Right ventricle myocardium inferior (tissue), 1 donor: ENCODE measurements around the gene ANGPTL1. TPM values are rescaled to one million over a fixed set of nuclear protein-coding genes. Genes with fewer than 3 reads are reported as not detected.

Experiments
- ATAC-seq: fragments of 200-7000 bp; cut with Tn5 transposase; one replicate; pipeline ENCODE4 v1.9.1; 2020; ENCODE audit warnings: mild to moderate bottlenecking, moderate library complexity
- DNase-seq: peaks from one replicate; pipeline ENCODE4 v3.0.0; 2021; ENCODE audit errors: missing footprints
- intact Hi-C: fragments of 100-400 bp; cut with DNase I; formaldehyde crosslinking; loops from one replicate; pipeline ENCODE4 v1.11.0; 2022
- long read RNA-seq: library from polyadenylated mRNA; unstranded; transcript quantifications from one replicate; pipeline ENCODE4 v2.0.0, GENCODE V29; 2021
- total RNA-seq: library from RNA; stranded (reverse); fragmentation: NEBNext Ultra II Directional; extraction: Animal tissue kit (Norgen Biotek cat#: 25700); gene quantifications from one replicate; pipeline ENCODE4 v1.2.1, GENCODE V29; 2021
- donor health status: DM: no; HTN: yes; CAD: no; lungs with severe emphysema.

The ANGPTL1 gene, protein sequence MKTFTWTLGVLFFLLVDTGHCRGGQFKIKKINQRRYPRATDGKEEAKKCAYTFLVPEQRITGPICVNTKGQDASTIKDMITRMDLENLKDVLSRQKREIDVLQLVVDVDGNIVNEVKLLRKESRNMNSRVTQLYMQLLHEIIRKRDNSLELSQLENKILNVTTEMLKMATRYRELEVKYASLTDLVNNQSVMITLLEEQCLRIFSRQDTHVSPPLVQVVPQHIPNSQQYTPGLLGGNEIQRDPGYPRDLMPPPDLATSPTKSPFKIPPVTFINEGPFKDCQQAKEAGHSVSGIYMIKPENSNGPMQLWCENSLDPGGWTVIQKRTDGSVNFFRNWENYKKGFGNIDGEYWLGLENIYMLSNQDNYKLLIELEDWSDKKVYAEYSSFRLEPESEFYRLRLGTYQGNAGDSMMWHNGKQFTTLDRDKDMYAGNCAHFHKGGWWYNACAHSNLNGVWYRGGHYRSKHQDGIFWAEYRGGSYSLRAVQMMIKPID
- 11.5 TPM for total RNA-seq
- long read RNA-seq, partial matches to known transcripts: 2 of 4 reads
- long read RNA-seq, other reads (novel, unspliced or antisense): 0 of 4 reads

DNA sequence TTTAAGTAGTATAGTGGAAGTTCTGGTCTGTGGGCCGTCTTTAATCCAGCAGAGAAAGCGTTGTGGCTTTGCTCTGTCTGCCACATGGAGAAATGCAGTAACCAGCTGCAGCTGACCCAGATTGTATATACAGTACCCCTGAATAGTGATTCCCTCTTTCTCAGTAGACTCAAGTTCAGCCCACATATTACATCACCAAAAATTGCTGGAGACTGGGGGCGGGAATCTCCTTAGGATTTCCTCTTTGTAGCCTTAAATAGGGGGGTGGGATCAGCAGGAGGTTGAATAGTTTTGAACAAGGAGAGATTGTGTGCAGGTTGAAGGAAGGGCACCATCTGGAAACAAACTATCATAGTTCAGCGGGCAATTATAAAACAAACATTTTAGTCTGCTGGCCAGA is at the start of gene ANGPTL1:
Gene ANGPTL1 (minus strand): TSS at position 134 of the 400 bp plus-strand sequence. CDS start 5,301 bp downstream, outside the sequence.
- no peak for DNase-seq
- ATAC-seq: peak; percentile 70
- intact Hi-C loops: loop anchor here (5.0 kb wide), 1 partner anchor 46 kb away; no protein-coding TSS in a partner anchor

DNA sequence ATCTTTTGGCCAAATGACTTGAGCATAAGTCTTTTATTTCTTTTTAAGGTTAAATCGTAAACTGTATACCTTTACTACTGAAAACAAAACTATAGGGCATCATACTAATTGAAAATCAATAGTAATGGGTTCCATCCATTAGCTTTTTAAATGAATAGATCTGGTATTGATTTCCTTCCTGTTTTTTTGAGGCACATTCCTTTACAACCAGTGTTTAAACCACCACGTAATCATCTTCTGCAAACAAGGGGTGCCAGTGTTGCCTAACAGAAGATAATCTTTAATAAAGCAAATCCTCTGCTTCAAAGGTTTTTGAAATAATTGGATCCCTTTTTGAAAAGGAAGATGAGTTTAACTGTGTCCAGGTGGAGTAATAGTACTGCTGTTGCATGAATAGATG is 48.7 kb upstream of the ANGPTL1 start:
- DNase-seq: no peak
- intact Hi-C loops: loop anchor here (5.0 kb wide), 1 partner anchor 47 kb away; the partner anchor contains the start of gene ANGPTL1
- ATAC-seq: no peak

DNA sequence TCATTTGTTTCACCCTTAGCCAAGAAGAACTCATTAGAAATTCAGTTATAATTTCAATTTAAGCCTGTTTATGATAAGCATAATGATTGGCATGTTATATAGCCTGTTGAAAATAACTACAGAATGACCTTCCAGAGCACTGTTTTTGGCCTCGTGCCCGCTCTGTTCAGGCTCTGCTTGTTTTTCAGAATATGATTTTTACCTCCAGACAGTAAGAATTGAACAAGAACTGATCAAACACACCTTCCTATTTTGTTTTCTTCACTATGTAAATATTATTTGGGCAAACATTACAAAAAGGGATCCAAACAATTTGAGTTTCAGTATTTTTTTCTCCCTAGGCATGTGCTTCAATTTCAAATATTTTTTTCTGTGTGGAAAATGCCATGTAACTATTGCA is 48.1 kb upstream of the ANGPTL1 start:
- DNase-seq (no peak), ATAC-seq (no peak)
- intact Hi-C loops: loop anchor here (5.0 kb wide), 1 partner anchor 47 kb away; the partner anchor contains the start of gene ANGPTL1

GRCh38 chr1:178918308-178918707 is 47.4 kb upstream of the ANGPTL1 start:
- intact Hi-C loops: loop anchor here (5.0 kb wide), 1 partner anchor 46 kb away; the partner anchor contains the start of gene ANGPTL1
- DNase-seq (no peak), ATAC-seq (no peak)

DNA sequence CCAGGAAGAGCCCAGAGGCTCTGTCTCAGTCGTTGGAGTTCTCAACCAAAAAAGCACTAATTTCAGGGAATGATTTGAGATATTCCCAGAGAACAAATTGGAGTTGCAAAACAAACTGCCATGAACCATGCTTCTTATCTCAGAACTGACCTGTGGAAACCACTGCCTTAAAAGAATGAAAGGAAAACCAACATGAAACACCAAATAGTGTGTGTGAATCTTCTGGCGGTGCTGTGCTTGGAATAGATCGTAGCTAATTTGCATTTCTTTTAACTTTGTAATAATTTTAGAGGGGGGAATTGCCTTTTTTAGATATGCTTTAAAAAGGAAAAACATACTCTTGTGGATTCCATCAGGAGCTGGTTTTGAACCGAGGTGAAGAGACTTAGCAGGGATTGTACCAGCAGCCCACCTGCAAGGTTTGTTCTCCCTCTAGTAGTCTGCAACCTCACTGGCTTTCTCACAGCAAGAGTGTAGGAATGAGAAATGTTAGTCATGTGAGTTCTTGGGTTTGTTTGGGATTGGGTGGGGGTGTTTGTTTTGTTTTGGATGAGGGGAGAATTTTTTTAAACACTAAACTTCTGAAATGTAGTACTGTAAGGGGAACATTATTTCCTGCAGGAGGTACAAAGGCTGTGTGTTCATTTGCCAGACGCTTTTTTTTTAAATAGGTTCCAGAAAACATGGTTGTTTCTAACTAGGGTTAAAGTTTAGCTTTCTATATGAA is 45.7 kb upstream of the ANGPTL1 start:
- intact Hi-C loops: loop anchor here (5.0 kb wide), 1 partner anchor 44 kb away; the partner anchor contains the start of gene ANGPTL1
- ATAC-seq (no peak), DNase-seq (no peak)

DNA sequence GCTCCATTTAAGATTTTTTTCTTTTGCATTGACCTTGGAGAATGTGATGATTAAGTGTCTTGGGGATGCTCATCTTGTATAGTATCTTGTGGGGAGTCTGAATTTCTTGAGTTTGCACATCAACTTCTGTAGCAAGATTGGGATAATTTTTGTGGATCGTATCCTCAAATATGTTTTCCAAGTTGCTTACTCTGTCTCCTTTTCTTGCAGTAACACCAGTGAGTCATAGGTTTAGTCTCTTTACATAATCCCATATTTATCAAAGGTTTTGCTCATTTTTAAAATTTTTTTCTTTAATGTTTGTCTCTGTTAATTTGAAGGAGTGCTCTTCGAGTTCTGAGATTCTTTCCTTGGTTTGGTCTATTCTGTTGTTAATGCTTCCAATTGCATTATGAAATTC is 41.7 kb upstream of the ANGPTL1 start:
- no peak for ATAC-seq
- DNase-seq: no peak
- intact Hi-C loops: no loop called here

DNA sequence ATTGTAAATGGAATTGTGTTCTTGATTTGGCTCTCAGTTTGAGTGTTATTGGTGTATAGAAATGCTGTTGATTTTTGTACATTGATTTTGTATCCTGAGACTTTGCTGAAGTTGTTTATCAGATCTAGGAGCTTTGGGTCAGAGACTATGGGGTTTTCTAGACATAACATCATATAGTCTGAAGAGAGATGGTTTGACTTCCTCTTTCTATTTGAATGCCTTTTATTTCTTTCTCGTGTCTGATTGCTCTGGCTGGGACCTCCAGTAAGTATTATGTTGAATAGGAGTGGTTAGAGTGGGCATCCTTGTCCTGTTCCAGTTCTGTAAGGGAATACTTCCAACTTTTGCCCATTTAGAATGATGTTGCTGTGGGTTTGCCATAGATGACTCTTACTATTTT is 39.1 kb upstream of the ANGPTL1 start:
- DNase-seq: no peak
- intact Hi-C loops: no loop called here
- ATAC-seq: no peak

- intact Hi-C loops: no loop called here
- DNase-seq: no peak
- no peak for ATAC-seq
These were observed 37.5 kb upstream of the ANGPTL1 start for GRCh38 chr1:178908358-178908757.

DNA sequence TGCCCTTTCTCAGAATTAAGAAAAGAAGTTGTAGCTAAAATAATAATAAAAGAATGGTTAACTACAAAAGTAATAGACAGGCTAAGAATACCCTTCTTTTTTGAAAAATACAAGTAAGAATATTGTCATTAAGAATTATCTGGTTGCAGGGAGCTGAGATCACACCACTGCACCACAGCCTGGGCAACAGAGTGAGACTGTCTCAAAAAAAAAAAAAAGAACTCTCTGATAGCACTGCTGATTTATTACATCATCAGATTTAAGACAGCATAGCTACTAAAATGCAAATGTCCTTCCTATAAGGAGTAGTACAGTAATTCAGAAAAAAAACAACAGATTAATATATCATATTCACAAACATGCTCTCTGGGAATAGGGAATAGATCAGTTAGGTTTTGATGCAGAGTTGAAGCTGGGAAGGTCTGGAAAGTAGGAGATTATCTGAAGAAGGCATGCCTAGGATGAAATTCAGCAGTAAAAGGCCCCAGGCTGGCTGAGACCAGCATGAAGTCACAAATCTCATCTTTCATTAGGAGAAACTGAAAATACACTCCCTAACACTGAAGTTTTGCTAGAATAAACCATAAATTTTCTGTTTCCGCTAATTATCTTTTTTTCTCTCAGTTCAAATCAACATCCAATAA is 30.7 kb upstream of the ANGPTL1 start:
- intact Hi-C loops: no loop called here
- DNase-seq: no peak
- no peak for ATAC-seq

DNA sequence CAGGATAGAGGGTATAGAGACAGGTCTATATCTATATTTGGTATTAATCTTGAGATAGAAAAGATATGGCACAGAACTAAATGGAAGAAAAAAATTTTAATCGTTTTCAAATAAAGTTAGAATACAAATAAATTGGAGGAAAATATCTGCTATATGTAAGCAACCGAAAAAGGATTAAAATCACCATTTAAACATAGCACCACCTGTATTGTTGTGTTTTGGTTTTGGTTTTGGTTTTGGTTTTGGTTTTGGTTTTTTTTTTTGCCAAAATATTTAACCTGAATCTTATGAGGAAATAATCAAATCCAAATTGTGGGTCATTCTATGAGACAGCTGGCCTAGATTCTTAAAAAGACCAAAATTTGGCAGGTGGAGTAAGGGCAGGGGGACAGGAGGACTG is 28.5 kb upstream of the ANGPTL1 start:
- intact Hi-C loops: no loop called here
- DNase-seq: no peak
- no peak for ATAC-seq

DNA sequence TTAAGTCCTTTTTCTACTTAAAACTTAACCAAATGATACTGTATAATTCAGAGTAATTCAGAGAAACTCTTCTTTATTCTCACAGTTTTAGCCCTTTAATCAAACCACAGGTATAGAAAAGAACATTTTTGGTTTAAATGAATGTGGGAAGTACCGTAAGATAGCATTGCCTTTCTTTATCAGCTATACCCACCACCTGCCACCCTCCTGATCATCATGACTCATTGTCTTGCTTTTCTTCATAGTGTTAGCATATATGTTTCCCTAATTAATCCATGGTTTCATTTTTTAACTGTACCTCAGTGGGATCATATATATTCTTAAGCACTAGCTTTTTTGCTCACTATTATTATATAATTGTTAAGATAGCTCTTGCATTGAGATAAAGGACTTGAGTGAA is 27.5 kb upstream of the ANGPTL1 start:
- intact Hi-C loops: no loop called here
- ATAC-seq: no peak
- no peak for DNase-seq

GRCh38 chr1:178895928-178896327 is 25.1 kb upstream of the ANGPTL1 start:
- intact Hi-C loops: no loop called here
- no peak for DNase-seq
- ATAC-seq: no peak

DNA sequence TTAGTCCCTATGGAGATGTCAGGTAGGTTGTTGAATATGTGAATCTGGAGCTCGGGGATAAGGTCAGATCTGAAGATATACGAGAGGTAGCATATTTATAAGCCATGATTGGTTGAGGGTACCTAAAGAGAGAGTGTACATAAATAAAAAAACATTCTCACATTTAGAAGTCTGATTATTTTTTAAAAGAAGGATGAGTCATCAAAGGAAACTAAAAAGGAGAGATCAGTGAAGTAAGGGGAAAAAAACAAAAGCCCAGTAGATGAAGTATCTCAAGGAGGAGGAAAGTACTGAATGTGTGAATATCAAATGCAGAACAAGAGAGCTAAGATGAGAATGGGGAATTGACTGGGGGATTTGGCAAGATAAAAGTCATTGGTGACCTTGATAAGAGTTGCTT is 15.7 kb upstream of the ANGPTL1 start:
- DNase-seq (no peak), ATAC-seq (no peak)
- intact Hi-C loops: no loop called here

DNA sequence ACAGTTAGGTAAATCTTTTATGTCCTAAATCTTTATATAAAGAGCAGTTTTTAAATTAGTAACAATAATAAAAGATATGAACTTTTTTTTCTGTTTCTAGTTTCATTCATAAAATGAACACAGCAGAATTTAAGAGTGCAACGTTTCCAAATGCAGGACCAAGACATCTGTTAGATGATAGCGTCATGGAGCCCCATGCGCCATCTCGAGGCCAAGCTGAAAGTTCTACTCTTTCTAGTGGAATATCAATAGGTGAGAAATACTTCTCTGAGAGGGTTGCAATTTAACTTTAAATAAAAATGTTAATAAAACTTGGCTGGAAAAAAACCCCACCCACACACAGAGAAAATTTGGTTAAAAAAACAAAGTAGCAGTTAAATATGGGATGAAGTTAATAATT is 15.0 kb upstream of the ANGPTL1 start:
- ATAC-seq (no peak), DNase-seq (no peak)
- intact Hi-C loops: no loop called here

DNA sequence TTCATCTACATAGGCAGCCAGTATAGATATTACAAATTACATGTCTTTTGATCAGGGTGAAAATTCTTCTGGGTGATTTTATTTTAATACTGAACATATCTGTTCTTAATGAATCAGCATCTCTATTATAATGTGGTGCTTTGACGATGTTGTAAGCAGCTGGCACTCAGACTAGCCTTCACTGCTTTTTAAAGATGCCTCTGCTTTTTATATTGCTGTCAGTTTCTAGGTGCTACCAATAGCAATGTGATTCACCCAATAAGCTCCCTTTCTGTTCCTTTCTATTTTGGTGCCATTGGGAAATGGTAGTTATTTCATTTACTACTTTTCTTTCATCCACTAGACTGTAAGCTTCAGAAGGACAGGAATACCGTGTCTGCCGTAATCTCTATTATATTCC is 11.1 kb upstream of the ANGPTL1 start:
- ATAC-seq (no peak), DNase-seq (no peak)
- intact Hi-C loops: no loop called here

DNA sequence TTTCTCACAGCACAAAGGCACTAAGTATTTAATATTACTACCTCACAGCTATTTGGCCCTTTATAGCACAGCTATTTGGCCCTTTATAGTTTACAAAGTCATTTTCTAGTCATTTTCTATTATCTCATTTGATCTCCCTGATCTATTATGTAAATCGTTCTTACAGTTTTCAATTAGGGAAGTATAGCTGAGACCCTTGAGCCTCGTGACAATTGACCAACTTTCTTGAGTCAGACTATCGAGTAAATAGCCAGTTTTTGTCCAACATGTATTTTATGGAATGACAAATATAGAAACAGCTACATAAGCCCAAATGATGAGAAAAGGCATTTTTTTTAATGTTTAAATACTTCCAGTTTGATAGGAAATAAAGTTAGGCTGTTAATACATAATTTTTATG is 7.0 kb upstream of the ANGPTL1 start:
- DNase-seq: no peak
- ATAC-seq: no peak
- intact Hi-C loops: no loop called here

GRCh38 chr1:178875936-178876335 is 5.1 kb upstream of the ANGPTL1 start:
- ATAC-seq: no peak
- intact Hi-C loops: no loop called here

DNA sequence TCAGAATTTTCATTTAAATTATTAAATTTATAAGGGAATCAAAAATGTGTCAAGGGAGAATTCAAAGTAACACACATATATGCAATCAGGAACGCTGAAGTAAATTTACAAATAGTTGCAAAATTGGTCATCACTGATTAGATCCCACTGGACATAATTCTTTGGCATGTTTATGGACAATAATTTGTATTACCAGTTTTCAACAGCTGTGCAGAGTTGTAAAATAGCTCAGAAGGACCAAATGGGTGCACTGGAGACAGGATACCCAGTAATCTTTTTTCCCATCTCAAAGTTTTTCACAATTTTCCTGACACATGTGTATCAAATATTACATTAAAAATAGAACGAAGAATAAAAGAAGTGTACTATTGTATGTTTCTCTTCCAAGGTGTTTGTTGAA is 4.1 kb upstream of the ANGPTL1 start:
- DNase-seq (no peak), ATAC-seq (no peak)
- intact Hi-C loops: loop anchor here (5.0 kb wide), 1 partner anchor 42 kb away; no protein-coding TSS in a partner anchor

More at GRCh38 chr1:178875936-178876335, 5.1 kb upstream of the ANGPTL1 start:
- no peak for DNase-seq
